ENCODE data around the gene REC114. TPM values are rescaled to one million over a fixed set of nuclear protein-coding genes. Genes with fewer than 3 reads are reported as not detected.

Gene REC114
- total RNA-seq, 1 donor from 2014 or later: not detected

DNA sequence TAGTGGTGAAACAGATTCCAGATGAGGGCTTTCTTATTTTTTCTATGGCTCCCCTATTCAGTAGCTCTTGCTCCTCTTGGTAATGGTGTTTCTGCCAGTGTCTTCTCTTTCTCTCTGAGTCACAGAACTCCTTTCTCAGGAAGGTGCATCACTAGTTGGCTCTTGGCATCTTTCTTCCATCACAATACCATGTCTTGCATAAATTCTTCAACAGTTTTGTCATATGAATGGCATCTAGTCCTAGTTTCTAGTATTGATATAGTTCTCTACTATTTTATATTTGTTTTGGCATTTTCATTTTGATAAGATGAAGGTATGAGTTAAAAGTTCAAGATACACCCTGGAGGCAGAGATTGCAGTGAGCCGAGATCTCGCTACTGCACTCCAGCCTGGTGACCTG lies 51.0 kb downstream of the REC114 start:
- no peak for DNase-seq (ENCODE audit: low read depth, low spot score)
- Mint-ChIP-seq H3K27ac (ENCODE audit: unreplicated experiment) (no peak overlapping the region), H3K9me3 (no peaks in the 10 kb centered on the region), H3K36me3 (ENCODE audit: low read depth) (no peaks in the 10 kb centered on the region), H3K27me3 (ENCODE audit: low read depth) (peaks cover 13% of the 10 kb centered on the region), H3K4me1 (no peaks in the 10 kb centered on the region), H3K4me3 (no peak overlapping the region)
- TF ChIP-seq, protein P1, sequence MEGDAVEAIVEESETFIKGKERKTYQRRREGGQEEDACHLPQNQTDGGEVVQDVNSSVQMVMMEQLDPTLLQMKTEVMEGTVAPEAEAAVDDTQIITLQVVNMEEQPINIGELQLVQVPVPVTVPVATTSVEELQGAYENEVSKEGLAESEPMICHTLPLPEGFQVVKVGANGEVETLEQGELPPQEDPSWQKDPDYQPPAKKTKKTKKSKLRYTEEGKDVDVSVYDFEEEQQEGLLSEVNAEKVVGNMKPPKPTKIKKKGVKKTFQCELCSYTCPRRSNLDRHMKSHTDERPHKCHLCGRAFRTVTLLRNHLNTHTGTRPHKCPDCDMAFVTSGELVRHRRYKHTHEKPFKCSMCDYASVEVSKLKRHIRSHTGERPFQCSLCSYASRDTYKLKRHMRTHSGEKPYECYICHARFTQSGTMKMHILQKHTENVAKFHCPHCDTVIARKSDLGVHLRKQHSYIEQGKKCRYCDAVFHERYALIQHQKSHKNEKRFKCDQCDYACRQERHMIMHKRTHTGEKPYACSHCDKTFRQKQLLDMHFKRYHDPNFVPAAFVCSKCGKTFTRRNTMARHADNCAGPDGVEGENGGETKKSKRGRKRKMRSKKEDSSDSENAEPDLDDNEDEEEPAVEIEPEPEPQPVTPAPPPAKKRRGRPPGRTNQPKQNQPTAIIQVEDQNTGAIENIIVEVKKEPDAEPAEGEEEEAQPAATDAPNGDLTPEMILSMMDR (conservative IDR thresholded peaks at IDR 0.05): no peak

GRCh38 chr15:73495181-73495580 lies 52.2 kb downstream of the REC114 start:
- H3K4me3 Mint-ChIP-seq: no peak overlapping the region

GRCh38 chr15:73500696-73501095 lies 57.7 kb downstream of the REC114 start:
- H3K4me3 Mint-ChIP-seq: no peak overlapping the region
- peaks cover 6% of the 10 kb centered on the region for H3K27me3 Mint-ChIP-seq (ENCODE audit: low read depth)
- H3K36me3 Mint-ChIP-seq (ENCODE audit: low read depth): no peaks in the 10 kb centered on the region
- H3K4me1 Mint-ChIP-seq: no peaks in the 10 kb centered on the region
- TF ChIP-seq, protein P1 (conservative IDR thresholded peaks at IDR 0.05): no peak
- H3K9me3 Mint-ChIP-seq: no peaks in the 10 kb centered on the region
- H3K27ac Mint-ChIP-seq (ENCODE audit: unreplicated experiment): no peak overlapping the region
- DNase-seq (ENCODE audit: low read depth, low spot score): no peak

More at GRCh38 chr15:73495181-73495580, 52.2 kb downstream of the REC114 start:
- peaks cover 13% of the 10 kb centered on the region for H3K27me3 Mint-ChIP-seq (ENCODE audit: low read depth)
- no peak overlapping the region for H3K27ac Mint-ChIP-seq (ENCODE audit: unreplicated experiment)
- TF ChIP-seq, protein P1 (conservative IDR thresholded peaks at IDR 0.05): no peak
- no peaks in the 10 kb centered on the region for H3K36me3 Mint-ChIP-seq (ENCODE audit: low read depth)
- no peak for DNase-seq (ENCODE audit: low read depth, low spot score)
- no peaks in the 10 kb centered on the region for H3K9me3 Mint-ChIP-seq
- H3K4me1 Mint-ChIP-seq: no peaks in the 10 kb centered on the region

DNA sequence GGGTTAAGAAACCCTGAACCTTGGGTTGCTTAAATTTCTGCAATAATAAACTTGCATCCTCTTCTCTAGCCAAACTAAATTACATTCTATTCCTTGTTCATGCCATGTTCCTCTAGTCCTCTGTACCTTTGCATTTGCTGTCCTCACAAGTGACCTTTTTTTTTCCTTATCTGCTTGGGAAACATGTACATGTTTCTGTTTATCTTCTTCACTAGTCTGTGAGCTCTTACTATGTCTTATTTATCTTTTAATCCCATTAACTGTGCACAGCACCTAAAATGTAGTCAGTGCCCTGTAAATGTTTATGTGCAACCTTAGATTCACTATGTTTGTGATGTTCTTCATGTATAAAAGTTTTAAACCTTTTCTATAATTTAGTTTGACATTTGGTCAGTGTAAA lies 61.9 kb downstream of the REC114 start:
- Mint-ChIP-seq H3K4me3 (no peak overlapping the region), H3K27ac (ENCODE audit: unreplicated experiment) (no peak overlapping the region), H3K36me3 (ENCODE audit: low read depth) (no peaks in the 10 kb centered on the region), H3K27me3 (ENCODE audit: low read depth) (peaks cover 2% of the 10 kb centered on the region), H3K9me3 (no peaks in the 10 kb centered on the region), H3K4me1 (no peaks in the 10 kb centered on the region)
- no peak for DNase-seq (ENCODE audit: low read depth, low spot score)
- TF ChIP-seq, protein P1 (conservative IDR thresholded peaks at IDR 0.05): no peak

- Mint-ChIP-seq H3K27ac (ENCODE audit: unreplicated experiment) (no peak overlapping the region), H3K9me3 (no peaks in the 10 kb centered on the region), H3K36me3 (ENCODE audit: low read depth) (no peaks in the 10 kb centered on the region), H3K4me3 (no peak overlapping the region), H3K27me3 (ENCODE audit: low read depth) (no peaks in the 10 kb centered on the region), H3K4me1 (peaks cover 9% of the 10 kb centered on the region)
- DNase-seq (ENCODE audit: low read depth, low spot score): no peak
- TF ChIP-seq, protein P1 (conservative IDR thresholded peaks at IDR 0.05): no peak
Measured at GRCh38 chr15:73515527-73515926, 72.6 kb downstream of the REC114 start.

DNA sequence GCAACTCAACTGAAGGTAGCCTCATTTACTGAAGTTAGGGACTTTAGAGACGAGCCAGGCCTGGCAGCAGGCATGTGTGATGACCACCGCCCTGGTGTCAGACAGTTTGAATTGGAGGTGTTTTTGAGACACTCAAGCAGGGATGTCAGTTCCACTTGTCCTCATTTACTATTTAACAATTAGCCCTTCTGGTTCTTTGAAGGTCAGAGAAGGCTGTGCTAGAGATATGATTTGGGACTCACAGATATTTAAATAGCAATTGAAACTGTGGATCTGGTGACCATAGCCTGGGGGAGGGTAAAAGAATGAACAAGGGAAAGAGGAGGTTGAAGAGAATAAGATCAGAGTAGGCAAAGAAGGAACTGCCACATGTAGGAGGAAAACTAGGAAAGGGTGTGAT lies 74.6 kb downstream of the REC114 start:
- Mint-ChIP-seq H3K27ac (ENCODE audit: unreplicated experiment) (no peak overlapping the region), H3K27me3 (ENCODE audit: low read depth) (no peaks in the 10 kb centered on the region), H3K9me3 (no peaks in the 10 kb centered on the region), H3K4me3 (no peak overlapping the region), H3K4me1 (peaks cover 9% of the 10 kb centered on the region), H3K36me3 (ENCODE audit: low read depth) (no peaks in the 10 kb centered on the region)
- no peak for DNase-seq (ENCODE audit: low read depth, low spot score)
- TF ChIP-seq, protein P1 (conservative IDR thresholded peaks at IDR 0.05): no peak

Measured in neural crest cell (in vitro differentiated cells).